ENCODE data around the gene MYRIP. TPM values are rescaled to one million over a fixed set of nuclear protein-coding genes. Genes with fewer than 3 reads are reported as not detected.

MYRIP gene
- polyA plus RNA-seq, 1 experiment, result not detected

DNA sequence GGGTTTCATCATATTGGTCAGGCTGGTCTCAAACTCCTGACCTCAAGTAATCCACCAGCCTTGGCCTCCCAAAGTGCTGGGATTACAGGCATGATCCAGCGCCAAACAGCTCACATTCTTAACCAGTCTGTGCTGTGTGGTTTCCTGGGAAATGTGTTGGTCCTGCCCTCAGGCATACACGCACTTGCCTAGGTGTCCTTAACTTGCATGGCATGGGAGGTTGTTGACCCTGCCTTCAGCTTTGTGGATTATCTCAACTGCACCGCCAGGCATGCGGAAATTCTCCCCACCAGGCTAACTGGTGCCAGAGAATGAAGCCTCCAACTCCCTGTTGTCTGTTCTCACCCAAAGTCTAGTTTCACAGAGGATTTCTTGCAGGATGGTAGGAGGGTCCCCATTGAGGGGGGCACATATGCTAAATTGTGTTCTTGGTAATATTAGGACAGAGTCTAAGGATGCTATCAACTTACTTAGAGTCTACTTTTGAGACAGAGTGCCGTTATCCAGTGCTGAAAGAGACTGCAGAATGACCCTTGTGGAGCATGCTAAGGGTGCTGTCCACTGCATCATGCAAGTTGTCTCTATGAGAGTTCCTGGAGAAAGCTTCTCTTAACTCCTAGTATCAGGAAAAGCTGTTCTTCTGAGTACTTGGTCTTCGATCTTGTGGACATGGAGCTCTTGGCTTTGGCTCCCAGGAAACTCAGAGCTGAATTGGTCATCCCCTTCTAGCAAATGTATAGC is 438.5 kb downstream of the MYRIP start:
- ChIA-PET POLR2A (no interaction called here), CTCF (interaction anchor here (1.0 to 2.8 kb wide), 2 partner anchors 56 to 70 kb away, joined by 3 to 7 read pairs; no protein-coding TSS in a partner anchor)
- no peak overlapping the region for H3K4me3 ChIP-seq (ENCODE audit: low read depth, low read length)
- TF ChIP-seq, protein P1, sequence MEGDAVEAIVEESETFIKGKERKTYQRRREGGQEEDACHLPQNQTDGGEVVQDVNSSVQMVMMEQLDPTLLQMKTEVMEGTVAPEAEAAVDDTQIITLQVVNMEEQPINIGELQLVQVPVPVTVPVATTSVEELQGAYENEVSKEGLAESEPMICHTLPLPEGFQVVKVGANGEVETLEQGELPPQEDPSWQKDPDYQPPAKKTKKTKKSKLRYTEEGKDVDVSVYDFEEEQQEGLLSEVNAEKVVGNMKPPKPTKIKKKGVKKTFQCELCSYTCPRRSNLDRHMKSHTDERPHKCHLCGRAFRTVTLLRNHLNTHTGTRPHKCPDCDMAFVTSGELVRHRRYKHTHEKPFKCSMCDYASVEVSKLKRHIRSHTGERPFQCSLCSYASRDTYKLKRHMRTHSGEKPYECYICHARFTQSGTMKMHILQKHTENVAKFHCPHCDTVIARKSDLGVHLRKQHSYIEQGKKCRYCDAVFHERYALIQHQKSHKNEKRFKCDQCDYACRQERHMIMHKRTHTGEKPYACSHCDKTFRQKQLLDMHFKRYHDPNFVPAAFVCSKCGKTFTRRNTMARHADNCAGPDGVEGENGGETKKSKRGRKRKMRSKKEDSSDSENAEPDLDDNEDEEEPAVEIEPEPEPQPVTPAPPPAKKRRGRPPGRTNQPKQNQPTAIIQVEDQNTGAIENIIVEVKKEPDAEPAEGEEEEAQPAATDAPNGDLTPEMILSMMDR (IDR thresholded peaks at IDR 0.05; ENCODE audit: low read depth, low read length), result no peak
- no peaks in the 10 kb centered on the region for H3K27me3 ChIP-seq (ENCODE audit: control insufficient read depth, insufficient read depth, low read length)
- no peaks in the 10 kb centered on the region for H3K9me3 ChIP-seq (ENCODE audit: control insufficient read depth, insufficient read depth, low read length)
- no peak overlapping the region for H3K27ac ChIP-seq (ENCODE audit: low read depth, low read length)
- DNase-seq (ENCODE audit: low read depth, low spot score), result no peak

DNA sequence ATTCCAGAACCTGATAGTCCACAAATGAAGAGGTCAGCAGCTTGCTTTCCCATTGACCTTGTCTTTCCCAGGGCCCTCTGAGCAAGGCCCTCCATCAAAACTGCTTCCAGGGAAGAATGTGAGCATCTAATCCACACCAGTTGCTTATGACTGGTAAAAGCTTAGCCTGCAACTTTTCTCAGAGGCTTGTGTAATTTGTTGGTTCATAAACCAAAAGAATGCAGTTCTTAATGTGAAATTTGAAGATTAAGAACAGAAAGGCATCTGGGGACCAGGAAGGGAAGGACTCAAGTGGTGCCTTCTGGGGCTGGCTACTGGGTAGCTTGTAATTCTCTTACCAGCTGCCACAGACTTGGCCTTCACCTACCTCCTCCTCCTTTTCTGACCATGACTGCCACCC is 439.2 kb downstream of the MYRIP start:
- POLR2A ChIA-PET, result no interaction called here
- Histone ChIP-seq H3K4me3 (ENCODE audit: low read depth, low read length) (no peak overlapping the region), H3K27me3 (ENCODE audit: control insufficient read depth, insufficient read depth, low read length) (no peaks in the 10 kb centered on the region), H3K27ac (ENCODE audit: low read depth, low read length) (no peak overlapping the region), H3K9me3 (ENCODE audit: control insufficient read depth, insufficient read depth, low read length) (no peaks in the 10 kb centered on the region)
- DNase-seq (ENCODE audit: low read depth, low spot score), result no peak
- TF ChIP-seq, protein P1 (IDR thresholded peaks at IDR 0.05; ENCODE audit: low read depth, low read length), result no peak
- CTCF ChIA-PET, result interaction anchor here (1.0 to 2.8 kb wide), 2 partner anchors 57 to 69 kb away, joined by 3 to 7 read pairs; no protein-coding TSS in a partner anchor

DNA sequence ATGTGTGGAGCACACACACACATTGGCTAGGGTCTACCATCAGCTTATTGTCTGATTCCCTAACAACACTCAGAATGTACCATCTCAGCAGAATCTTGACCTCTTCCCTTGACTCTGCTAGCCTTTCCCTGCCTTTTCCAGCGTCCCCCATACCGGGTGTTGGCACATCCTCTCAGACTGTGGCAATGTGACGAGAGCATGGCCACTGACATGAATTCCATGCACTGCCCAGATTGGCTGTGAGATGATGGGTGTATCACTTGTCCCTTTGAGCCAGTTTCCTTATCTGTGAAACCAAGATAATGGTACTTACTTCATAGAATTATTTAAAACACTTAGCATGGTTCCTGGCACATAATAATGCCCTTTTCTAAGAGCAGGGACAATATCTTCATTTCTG is 439.8 kb downstream of the MYRIP start:
- Histone ChIP-seq H3K9me3 (ENCODE audit: control insufficient read depth, insufficient read depth, low read length) (no peaks in the 10 kb centered on the region), H3K4me3 (ENCODE audit: low read depth, low read length) (no peak overlapping the region), H3K27ac (ENCODE audit: low read depth, low read length) (no peak overlapping the region), H3K27me3 (ENCODE audit: control insufficient read depth, insufficient read depth, low read length) (no peaks in the 10 kb centered on the region)
- TF ChIP-seq, protein P1 (IDR thresholded peaks at IDR 0.05; ENCODE audit: low read depth, low read length), result no peak
- no peak for DNase-seq (ENCODE audit: low read depth, low spot score)
- POLR2A ChIA-PET, result no interaction called here
- CTCF ChIA-PET, result interaction anchor here (1.0 to 2.8 kb wide), 2 partner anchors 57 to 68 kb away, joined by 3 to 7 read pairs; no protein-coding TSS in a partner anchor

DNA sequence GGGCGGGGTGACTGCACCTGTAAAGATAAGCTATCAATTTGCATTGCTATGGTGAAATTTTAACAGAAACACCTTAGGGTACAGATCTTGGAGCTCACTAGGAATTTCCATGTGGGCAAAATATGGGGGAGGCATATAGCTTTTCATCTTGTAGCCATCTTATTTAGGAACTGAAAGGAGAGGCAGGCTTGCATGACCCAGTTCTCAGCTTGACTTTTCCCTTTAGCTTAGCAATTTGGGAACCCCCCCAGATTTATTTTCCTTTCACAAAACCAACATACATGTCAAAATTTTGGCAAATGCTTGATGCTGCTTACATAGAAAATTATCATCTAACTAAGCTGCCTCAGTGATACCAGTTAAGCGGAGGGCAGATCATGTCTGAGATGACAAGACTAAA is 445.1 kb downstream of the MYRIP start:
- ChIA-PET CTCF (no interaction called here), POLR2A (no interaction called here)
- Histone ChIP-seq H3K27me3 (ENCODE audit: control insufficient read depth, insufficient read depth, low read length) (no peaks in the 10 kb centered on the region), H3K9me3 (ENCODE audit: control insufficient read depth, insufficient read depth, low read length) (no peaks in the 10 kb centered on the region), H3K4me3 (ENCODE audit: low read depth, low read length) (no peak overlapping the region), H3K27ac (ENCODE audit: low read depth, low read length) (no peak overlapping the region)
- no peak for DNase-seq (ENCODE audit: low read depth, low spot score)
- TF ChIP-seq, protein P1 (IDR thresholded peaks at IDR 0.05; ENCODE audit: low read depth, low read length), result no peak

DNA sequence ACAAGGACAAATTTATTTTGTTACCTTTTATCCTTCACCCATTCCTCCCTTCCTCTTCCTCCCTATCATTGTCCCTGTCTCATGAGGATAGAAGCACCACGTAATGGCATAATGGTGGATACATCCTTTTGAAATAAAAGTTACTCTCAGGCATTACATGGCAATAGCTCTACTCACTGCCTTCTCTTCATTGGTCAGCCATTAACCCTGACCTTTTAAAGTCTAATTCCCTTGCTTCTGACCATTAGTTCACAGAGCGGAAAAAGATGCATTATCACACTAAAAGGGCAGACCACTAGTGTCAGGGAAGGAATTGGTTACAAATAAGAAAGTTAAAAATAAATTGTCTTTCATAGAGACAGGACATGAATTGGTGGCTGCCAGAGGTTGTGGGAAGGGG is 445.5 kb downstream of the MYRIP start:
- TF ChIP-seq, protein P1 (IDR thresholded peaks at IDR 0.05; ENCODE audit: low read depth, low read length), result no peak
- no peak for DNase-seq (ENCODE audit: low read depth, low spot score)
- H3K4me3 ChIP-seq (ENCODE audit: low read depth, low read length), result no peak overlapping the region
- POLR2A ChIA-PET, result no interaction called here
- no peaks in the 10 kb centered on the region for H3K27me3 ChIP-seq (ENCODE audit: control insufficient read depth, insufficient read depth, low read length)
- CTCF ChIA-PET, result no interaction called here
- H3K27ac ChIP-seq (ENCODE audit: low read depth, low read length), result no peak overlapping the region
- no peaks in the 10 kb centered on the region for H3K9me3 ChIP-seq (ENCODE audit: control insufficient read depth, insufficient read depth, low read length)
